Activated T-cell treated with anti-CD3 and anti-CD28 coated beads for 24 hours (primary cell): ENCODE measurements around the gene MNX1.

Source experiments
- DNase-seq: peaks from one replicate; pipeline ENCODE4 v3.0.0-alpha.2; 2020; ENCODE audit warnings: low read depth

The MNX1 gene

DNA sequence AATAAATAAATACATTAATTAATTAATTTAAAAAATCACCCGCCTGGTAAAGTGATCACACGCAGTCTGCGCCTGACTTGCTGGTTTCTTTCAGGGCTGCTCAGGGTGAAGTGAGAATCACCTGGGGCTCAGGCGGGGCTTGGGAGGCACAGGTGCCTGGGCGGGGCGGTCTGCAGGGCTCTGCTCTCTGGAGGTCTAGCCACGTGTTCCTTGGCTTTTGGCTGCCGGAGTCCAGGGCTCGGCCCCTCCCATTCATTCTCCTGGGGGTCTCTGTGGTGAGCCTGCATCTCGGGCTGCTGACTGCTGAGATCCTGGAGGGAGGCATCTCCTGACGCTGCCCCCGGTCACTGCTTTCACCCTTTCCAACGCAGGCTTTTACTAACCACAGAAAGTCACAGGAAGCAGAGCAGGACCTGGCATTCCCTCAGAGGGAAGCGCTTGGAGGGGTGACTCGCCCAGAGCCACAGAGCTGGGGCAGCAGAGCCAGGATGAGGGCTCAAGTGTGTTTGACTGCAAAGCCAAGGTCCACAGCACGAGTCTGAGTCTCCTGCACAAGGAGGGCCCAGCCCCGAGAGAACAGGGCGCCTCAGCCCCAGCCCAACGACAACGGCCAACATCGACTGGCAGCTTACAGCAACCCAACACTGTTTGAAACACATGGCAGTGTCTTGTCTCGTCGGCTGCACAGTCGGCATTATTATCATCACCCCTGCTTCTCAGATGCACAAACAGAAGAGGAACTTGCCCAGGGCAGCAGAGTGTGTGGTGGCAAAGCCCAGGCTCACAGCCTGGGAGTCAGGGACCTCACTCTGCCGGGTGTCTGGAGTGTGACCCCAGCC is 22.4 kb upstream of the MNX1 start:
- no peak for DNase-seq

DNA sequence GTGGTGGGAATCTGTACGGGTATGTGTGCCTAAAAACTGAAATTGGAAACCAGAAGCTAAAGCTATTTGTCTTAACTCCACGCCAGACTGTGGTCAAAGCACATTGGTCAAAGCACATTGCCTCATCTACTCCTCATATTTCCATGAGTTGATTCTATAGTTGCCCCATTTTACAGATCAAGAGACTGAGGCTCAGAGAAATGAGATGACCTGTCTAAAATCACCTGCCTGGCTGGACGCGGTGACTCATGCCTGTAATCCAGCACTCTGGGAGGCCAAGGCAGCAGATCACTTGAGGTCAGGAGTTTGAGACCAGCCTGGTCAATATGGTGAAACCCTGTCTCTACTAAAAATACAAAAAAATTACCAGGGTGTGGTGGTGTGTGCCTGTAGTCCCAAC is 21.7 kb upstream of the MNX1 start:
- no peak for DNase-seq

DNA sequence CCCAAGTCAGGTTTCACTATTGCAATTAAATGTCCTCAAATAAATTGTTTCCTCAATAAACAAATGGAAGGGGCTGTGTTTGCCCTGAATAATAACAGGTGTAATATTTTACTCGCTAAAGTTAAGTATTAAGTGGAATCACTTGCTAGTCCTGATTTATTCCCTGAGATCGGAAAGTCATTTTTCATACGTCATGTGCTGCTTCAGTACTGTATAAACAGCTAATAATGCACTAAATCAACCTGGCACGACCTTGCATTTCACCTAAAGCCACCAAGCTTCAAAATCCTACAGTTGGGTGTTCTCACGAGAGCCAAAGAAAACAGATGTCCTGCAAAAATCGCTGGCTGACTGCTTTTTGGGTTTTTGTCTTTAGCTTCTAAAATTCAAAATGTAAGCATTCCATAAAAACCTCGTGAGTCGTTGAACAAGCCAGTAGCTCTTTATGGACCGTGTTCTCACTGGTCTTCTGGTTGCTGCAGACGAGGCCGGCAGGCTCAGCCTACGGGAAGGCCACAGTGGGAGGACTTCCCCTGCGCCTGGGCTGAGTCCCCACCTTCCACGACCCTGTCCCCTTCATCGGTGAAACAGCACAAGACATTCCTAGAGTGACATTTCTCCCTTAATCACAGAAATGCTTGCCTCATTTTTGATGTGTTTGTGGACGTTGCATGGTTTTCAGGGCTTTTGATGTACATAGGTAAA is 17.9 kb upstream of the MNX1 start:
- no peak for DNase-seq

DNA sequence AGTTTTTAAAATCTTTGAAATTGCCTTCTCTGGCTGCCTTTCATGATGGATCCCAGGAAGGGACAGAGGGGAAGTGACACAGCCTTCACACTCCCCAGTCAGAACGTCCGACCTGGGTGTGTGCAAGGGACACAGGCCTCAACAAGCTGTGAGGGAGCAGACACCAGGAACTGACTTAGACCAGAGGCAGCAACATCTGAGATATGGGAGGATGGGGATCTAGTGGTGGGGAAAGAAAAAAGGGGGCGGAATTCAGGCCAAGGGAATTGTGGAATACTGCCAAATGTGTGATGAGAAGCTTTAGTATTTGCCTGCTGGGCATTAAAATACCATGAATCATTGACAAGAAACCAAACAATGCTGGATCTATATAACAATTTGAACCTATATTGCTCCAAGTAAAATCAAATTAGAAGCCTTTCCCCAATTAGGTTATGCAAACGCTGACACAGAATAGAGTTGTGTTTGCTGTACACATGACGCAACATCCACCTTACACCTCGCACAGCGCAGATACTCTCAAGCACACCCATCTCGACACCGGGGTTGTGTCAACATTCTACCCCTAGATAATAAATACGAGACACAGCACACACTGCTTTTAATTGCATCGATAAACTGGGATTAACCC is 17.2 kb upstream of the MNX1 start:
- DNase-seq, result no peak

DNA sequence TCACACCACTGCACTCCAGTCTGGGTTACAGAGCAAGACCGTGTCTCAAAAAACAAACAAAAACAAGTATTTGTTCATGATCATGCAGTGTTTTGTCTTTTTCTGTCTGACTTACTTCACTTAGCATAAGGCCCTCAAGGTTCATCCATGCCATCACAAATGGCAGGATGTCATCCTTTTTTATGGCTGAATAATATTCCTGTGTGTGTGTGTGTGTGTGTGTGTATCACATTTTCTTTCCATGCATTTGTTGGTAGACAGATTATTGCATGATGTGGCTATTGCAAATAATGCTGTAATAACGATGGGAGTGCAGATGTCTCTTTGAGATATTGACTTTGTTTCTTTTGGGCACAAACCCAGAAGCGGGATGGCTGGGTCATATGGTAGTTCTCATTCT is 14.3 kb upstream of the MNX1 start:
- no peak for DNase-seq

DNA sequence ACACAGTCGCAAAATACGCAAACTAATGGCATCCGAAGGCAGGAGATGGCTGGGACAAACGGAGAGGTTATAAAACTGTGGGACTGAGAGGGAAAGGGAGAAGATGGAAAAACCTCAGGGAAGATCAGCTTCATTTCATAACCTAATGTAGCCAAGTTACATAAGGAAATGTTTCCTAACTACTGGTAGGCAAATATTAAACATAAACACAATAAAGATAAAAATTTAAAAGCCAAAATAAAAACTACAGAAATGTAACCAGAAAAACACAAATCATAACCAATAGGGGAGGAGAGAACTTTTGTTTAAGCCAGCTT is 13.1 kb upstream of the MNX1 start:
- DNase-seq, result no peak

DNA sequence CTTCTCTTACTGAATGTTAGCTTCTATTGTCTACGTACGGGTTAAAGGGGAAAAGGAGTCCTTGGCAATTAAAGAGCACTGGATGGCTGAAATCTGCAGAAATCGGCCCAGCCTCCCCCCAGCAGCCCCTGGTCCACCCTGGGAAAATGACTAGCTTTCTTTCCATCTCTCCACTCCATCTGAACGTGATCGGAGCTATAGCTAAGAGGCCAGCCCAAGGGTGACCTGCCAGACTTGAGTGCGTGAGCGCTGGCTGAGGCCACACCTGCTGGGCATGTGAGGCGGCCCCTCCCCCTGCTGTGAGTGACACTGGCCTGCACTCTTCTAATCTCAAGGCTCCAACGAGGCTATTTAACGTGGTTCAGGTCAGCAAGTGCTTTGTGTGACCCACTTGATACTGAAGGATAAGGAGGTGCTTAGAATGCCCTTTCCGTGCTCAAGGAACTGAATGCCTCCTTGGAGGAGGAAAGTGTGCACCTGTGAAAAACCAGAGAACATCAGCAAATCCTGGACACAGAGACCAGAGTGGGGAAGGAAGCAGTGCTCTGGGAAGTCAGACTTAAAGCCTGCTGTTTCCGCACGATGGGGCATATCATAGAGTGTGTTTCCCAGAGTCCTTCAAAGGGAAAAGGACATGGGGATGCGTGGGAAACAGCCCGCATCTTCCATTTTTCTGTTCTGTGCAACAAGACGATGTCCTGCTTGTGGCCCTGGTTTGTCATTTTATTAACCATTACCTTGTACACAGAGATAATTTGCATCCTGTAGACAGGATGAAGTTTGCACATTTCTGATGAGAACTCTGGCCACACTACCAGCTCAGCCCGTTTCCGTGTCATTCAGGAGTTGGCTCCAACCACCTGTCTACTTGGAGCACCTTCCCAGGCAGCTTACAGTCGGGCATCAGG is 12.5 kb upstream of the MNX1 start:
- DNase-seq, result no peak

DNA sequence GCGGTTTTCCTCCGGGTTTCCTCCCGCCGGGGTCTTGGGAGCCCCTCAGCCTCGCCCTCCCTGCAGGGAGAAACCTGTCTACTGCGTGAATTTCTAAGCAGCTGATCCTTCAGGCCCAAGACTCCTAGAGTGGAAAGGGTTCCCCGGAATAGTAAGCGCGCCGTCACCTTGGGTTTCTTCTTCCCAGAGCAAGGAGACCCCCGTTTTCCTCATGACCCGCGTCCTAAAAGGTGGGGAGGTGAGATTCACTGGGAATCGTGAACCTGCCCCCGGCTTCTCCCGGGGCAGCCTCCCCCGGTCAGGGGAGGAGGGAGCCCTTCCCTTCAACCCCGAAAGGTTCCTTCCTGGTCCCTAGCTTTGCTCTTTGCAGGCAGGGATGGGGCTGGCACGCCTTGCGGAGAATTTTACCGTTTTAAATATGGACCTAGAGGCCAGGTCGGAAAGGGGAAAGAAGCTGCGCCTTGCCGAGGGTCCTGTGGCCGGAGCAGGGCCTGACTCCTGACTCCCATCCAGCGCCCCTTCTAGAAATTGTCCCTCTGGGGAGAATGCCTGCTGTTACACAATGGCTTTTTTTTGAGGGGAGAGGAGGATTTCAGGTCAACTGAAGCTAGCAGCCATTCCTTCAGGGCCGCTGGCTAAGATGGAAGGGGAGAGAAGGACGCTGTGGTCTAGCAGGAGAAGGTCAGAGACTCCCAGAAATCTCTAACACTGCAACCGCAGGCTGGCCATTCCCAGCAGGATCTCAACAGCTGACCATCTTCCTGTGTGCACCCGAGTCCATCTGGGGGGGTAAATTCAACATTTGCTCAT is 11.6 kb upstream of the MNX1 start:
- DNase-seq, result no peak

DNA sequence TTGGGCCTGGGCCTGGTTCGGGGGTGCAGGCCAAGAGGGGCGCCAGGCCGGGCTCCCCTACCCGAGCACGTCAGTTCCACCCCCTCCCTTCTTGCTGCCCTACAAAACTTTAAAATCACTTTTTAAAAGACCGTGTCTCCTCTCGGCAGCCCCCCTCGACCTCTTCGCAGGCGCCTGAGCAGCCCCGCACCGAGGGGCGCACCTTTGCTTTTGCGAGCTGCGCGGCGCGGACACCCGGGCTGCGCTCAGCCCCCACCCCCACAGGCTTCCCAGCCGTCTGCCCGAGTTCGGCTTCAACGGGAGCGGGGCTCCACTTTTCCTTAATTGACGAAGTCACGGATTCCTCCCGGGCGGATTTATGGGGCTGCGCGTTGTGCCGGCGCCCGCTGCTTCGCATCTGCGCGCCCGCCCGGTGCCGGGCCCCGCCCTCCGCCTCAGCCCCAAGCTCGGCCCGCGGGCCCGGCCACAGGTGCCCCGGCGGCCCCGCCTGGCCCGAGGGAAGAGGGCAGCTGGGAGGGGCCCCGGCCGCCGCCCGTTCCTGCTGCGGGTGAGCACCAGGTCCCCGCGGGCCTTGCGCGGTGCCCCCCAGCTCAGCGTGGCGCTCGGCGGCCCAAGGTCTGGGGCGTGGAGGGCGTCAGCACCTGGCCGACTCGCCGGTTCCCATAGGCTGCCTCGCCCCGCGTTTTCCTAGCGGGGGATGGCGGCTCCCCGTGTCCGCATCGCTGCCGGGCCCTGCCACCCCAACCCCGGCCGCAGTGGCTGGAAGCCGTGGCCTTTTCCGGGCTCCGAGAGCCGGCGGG is 10.8 kb upstream of the MNX1 start:
- no peak for DNase-seq

DNA sequence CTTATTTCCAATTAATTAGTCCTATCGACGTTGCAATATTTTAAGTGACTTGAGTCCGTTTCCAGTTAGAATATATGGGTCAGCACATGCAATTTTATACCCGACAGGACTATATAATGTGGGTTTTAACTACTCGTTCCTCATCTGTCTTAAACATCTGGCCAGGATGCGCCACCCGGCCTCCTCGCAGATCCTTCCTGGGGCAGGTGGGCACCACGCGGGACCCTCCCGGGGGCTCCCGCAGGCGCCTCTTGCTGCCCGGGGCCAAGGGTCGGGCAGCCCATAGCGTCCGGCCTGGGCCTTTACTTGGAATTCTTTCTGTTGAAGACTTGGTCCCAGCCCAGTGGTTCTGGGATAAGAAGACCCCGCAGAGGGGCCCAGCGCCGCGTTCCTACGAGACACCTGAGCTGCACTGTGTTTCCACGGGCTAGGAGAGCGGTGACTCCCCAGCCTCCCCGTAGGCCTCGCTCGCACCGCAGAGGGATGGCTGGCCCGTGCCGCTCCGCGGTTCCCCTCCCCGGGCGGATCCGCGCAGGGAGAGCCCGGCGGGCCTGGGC is 10.1 kb upstream of the MNX1 start:
- no peak for DNase-seq

DNA sequence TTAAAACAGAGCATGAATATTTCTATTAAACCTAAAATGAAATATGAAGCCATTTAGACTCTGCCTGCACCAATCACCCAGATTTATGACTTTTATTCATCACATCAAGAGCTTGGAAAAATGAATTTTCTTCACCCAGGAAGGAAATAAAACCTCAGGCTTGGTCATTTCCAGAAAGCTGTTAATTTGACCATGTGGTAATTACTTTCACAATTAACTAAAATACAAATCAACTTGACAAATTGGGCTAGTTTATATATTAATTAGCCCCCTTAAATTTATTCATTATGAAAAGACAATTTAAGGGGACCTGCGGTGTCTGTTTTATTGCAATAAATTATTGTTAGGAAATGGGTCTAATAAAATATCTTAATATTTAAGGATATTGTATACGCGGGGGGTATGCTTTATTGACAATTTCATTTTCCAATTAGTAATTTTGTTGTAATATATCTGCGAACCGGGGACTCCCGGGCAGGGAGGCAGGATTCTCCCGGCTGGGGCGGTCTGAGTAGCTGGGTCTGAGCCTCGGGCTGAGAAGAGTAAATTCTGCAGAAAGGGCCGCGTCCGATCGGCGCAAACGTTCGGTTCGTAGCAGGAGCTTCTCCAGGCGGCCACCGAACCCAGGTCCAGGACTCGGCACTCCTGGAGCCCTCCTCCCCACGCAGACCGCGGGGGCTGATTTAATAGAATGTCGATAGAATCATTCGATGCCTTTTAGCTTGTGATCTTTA is 9.4 kb upstream of the MNX1 start:
- DNase-seq, result no peak

DNA sequence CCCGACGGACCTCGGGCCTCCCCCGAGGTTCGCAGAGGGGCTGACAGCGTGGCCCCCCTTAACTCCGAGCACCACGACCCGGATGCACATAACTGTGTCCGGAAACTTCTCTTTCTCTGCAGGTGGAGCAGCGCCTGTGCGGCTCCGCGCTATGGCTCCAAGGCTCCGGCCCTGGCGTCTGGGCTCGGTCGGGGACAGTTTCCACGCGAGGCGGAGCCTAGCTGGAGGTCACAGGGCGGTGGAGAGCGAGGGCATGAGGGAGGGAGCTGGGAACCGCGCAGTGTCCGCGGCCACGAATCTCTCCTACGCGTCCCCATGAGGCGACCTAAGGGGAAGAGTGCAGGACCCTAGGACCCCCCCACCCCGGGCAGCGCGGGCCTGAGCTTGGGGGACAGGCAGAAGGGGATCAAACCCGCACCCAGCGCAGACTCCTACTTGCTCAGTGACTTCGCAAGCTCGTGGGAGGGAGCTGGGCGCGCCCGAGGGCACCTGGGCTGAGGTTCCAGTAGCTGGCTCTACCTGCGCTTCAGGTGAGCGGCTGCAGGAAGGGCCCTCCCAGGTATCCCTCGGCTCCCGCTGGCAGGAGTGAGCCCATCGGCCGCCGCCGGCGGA is 8.6 kb upstream of the MNX1 start:
- DNase-seq, result no peak

DNA sequence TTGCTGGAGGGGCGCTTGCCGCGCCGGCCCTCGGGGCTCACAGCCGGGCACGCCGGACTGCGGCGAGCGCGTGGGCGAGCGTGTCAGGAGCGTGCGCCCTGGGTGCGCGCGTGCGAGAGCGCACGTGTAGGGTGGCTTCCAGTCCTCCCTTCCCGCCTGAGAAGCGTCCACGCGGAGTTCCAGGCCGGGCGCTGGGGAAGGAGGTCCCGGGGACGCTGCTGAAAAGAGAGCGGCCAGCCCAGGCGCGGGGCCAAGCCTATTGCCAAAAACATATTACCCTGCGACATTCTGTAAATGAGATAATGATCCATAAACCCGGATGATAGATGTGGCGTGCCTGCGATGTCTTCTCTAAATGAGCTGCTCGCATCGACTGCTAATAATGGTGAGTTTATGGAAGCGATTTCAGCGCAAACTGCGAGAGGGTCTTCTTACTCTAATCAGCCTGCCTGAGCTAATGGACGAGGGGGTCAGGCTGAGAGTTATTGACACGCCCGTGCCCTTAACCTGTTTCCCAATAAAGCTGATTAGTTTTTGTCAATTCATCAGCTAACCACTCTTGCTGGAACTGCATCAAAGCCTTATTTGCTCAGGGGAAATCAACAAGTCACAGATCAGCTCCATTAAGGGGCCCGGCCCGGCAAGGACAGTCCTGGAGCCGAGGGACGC is 8.0 kb upstream of the MNX1 start:
- DNase-seq, result no peak

DNA sequence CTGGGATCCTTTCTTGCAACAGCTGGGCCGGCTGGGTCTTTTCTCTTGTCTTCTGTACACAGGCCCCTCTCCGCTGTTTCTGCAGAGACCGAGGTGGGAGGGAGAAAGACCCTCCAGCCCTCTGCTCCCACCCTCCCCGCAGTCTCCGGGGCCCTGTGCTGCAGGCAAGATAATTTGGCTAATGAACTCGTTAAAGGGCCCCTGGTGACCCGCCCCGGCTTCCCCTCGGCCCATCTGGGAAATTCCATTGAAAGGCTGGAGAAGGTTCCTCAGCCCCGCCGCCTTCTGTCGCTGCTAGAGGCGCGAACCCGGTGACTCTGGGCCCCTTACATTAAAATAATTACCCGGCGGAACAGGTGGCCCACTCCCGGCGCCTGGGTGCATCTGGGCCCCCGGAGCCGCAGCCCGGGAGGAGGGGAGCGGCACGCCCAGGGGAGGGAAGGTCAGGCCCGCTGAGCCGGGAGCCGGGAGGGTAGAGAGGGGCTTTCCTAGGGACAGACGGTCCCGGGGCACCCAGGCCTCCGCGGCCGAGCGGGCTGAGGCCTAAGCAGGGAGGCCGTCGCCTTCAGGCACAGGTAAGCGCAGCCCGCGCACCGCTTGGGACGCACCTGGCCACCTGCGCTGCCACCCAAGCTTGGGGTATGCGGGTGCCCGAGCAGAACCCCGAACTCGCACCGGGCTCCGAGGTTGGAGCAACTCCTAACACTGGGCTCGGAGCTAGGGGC is 7.3 kb upstream of the MNX1 start:
- DNase-seq, result no peak

DNA sequence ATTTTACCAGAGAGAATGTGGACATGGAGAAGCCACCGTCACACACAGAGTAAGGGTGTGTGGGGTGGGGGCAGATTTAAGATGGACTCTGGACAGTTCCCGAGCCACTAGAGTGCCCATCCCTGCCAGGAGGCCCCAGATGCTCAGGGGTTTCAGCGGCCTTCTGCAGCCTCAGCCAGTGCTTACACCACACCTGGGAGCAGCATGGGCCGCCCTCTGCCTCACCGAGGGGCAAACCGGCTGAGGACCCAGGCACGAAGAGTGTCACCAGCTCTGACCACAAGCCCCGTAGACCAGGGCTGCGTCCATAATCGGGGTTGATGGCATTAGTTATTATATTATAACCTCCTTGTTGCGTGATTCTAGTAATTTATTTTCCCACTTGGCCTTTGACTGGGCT is 6.7 kb upstream of the MNX1 start:
- no peak for DNase-seq

DNA sequence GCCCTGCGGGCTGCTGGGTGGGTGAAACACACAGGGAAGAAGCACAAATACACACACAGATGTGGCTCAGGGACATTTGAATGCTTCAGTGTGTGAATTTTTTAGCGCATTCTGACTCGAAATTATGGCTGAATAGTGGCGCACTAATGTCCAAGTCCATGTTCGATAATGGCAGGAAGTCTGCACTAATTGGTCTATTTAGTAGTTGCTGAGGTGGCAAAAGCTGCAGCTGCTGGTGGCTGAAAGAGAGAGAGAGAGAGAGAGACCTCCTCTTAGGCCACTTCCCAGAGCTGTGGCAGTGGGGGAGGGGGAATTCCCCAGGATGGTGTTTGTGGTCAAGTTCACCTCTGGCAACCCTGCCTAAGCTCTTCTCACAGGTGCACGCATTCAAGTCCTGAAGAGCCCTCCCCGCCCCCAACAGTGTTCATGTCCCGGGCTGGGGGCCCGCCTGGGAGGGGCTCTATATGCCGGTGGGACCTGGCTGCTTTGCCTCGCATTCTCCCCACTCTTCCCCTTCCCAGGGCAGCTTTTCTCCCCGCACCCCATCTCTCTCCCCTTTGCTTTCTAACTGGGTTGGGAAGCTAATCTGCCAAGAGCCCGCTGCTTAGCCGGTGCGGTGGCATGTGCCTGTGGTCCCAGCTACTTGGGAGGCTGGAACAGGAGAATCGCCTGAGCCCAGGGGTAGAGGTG is 6.0 kb upstream of the MNX1 start:
- no peak for DNase-seq

DNA sequence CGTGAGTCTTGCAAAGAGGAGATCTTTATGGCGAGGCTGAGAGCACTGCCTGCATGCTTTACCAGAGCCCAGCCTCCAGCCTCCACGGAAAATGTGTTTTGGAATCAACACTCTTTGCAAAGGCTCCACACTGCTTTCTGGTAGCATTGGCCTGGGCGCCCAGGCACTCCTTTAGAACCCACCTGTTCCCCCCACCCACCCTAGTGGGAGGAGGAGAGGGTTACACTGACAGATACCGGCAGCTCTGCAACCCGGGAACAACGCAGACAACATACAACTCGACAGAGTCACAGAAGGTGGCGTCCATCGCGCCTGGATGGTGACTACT is 5.5 kb upstream of the MNX1 start:
- no peak for DNase-seq
